B cell (primary cell): ENCODE data around the gene GPR152. TPM values are rescaled to one million over a fixed set of nuclear protein-coding genes. Genes with fewer than 3 reads are reported as not detected.
A peak's percentile ranks its signal among the peaks of the same experiment; 100 is the strongest.

Experiments used
- ATAC-seq: fragments of 200-7000 bp; cut with Tn5 transposase; one replicate; pipeline ENCODE4 v1.10.0; 2021; ENCODE audit warnings: low read depth, mild to moderate bottlenecking, moderate number of reproducible peaks, moderate library complexity
- CTCF ChIA-PET: fragments of 350-600 bp; sonication (Branson Sonifier 250); formaldehyde crosslinking; loops from one replicate; lab custom pipeline; 2021; ENCODE audit warnings: antibody characterized with exemption, inconsistent platforms; lab: Charles Lee
- POLR2A ChIA-PET: fragments of 350-600 bp; sonication (Branson Sonifier 250); formaldehyde crosslinking; loops from one replicate; lab custom pipeline; 2021; ENCODE audit warnings: antibody characterized with exemption; lab: Charles Lee
- DNase-seq: peaks from one replicate; pipeline ENCODE4 v3.0.0; 2013
- H2AFZ ChIP-seq: 2 replicates; pipeline ENCODE4 v1.6.1; 2012; ENCODE audit warnings: mild to moderate bottlenecking, low read depth, low read length; ENCODE audit not compliant: insufficient read depth, poor library complexity, severe bottlenecking
- H3K27ac ChIP-seq, 2 donors: 1 replicate in 1 of 2; 2 replicates in 1 of 2; pipeline ENCODE4 v1.5.1; 2012 to 2013; ENCODE audit warnings: low read length in 2 of 2, mild to moderate bottlenecking in 2 of 2, moderate library complexity in 1 of 2
- H3K27me3 ChIP-seq, 4 experiments: fragments of 200-600 bp in 1 of 4; sonication (generic) in 1 of 4; replicated peaks in 1 of 4; 1 replicate in 2 of 4; 2 replicates in 2 of 4; pipeline versions ENCODE4 v1.6.1 to v1.7.0; 2013 to 2016; ENCODE audit warnings: low read length in 3 of 4, mild to moderate bottlenecking in 2 of 4, mixed read lengths in 1 of 4, moderate library complexity in 1 of 4; ENCODE audit not compliant: insufficient read depth in 4 of 4, control insufficient read depth in 3 of 4; ENCODE audit errors: control extremely low read depth in 1 of 4
- H3K36me3 ChIP-seq, 2 experiments: replicated peaks in 1 of 2; 1 replicate in 1 of 2; 2 replicates in 1 of 2; pipeline versions ENCODE4 v1.6.1 to v1.7.1; 2013; ENCODE audit warnings: low read length in 1 of 2; ENCODE audit not compliant: insufficient read depth in 2 of 2, control insufficient read depth in 1 of 2; ENCODE audit errors: control extremely low read depth in 1 of 2, extremely low read depth in 1 of 2
- H3K4me1 ChIP-seq, 2 donors: fragments of 200-600 bp in 1 of 2; sonication (generic) in 1 of 2; 1 replicate in 1 of 2; 2 replicates in 1 of 2; pipeline versions ENCODE4 v1.5.1 to v1.6.1; 2013 to 2017; ENCODE audit warnings: low read length in 2 of 2; ENCODE audit not compliant: control insufficient read depth in 2 of 2, insufficient read depth in 2 of 2
- H3K4me2 ChIP-seq: replicated peaks from 2 replicates; pipeline ENCODE3; 2012; ENCODE audit warnings: mild to moderate bottlenecking, low read depth, low read length; ENCODE audit not compliant: poor library complexity, severe bottlenecking
- H3K4me3 ChIP-seq, 5 experiments: fragments of 200-600 bp in 1 of 5; sonication (generic) in 1 of 5; 1 replicate in 3 of 5; 2 replicates in 2 of 5; pipeline versions ENCODE4 v1.5.1 to v1.7.0; 2011 to 2016; ENCODE audit warnings: low read length in 4 of 5, mild to moderate bottlenecking in 4 of 5, low read depth in 2 of 5, control low read depth in 1 of 5, moderate library complexity in 1 of 5; ENCODE audit not compliant: insufficient read depth in 1 of 5; ENCODE audit errors: control extremely low read depth in 1 of 5, extremely low read depth in 1 of 5
- H3K79me2 ChIP-seq: fragments of 200-600 bp; sonication (generic); one replicate; pipeline ENCODE4 v1.6.0; 2016; ENCODE audit warnings: low read length; ENCODE audit not compliant: control insufficient read depth, insufficient read depth
- H3K9ac ChIP-seq: fragments of 200-600 bp; sonication (generic); 2 replicates; pipeline ENCODE4 v1.6.1; 2017; ENCODE audit warnings: mild to moderate bottlenecking, low read length, moderate library complexity
- H3K9me3 ChIP-seq, 3 donors: one replicate each; pipeline versions ENCODE4 v1.6.1 to v1.7.1; 2013; ENCODE audit warnings: low read length in 2 of 3; ENCODE audit not compliant: control insufficient read depth in 2 of 3, insufficient read depth in 1 of 3; ENCODE audit errors: control extremely low read depth in 1 of 3
- H4K20me1 ChIP-seq: 2 replicates; pipeline ENCODE4 v1.6.0; 2012; ENCODE audit warnings: mild to moderate bottlenecking, low read length; ENCODE audit not compliant: insufficient read depth, control insufficient read depth, poor library complexity, severe bottlenecking
- H3K27ac Mint-ChIP-seq: one replicate; pipeline ENCODE4 v1.8.0; 2021; ENCODE audit warnings: mixed read lengths
- H3K27me3 Mint-ChIP-seq: one replicate; pipeline ENCODE4 v1.8.0; 2021; ENCODE audit warnings: mixed read lengths
- H3K4me1 Mint-ChIP-seq: one replicate; pipeline ENCODE4 v1.8.0; 2021; ENCODE audit warnings: mixed read lengths
- H3K4me3 Mint-ChIP-seq: one replicate; pipeline ENCODE4 v1.8.0; 2021; ENCODE audit warnings: mixed read lengths
- H3K9me3 Mint-ChIP-seq: one replicate; pipeline ENCODE4 v1.8.0; 2022; ENCODE audit warnings: mixed read lengths; ENCODE audit not compliant: insufficient read depth
- CTCF ChIP-seq: fragments of 200-600 bp; IDR thresholded peaks from one replicate; pipeline ENCODE4 v1.8.0; 2022; ENCODE audit warnings: antibody characterized with exemption, mild to moderate bottlenecking
- EZH2 ChIP-seq: IDR thresholded peaks from 2 replicates; pipeline ENCODE4 v1.6.1; 2012; ENCODE audit warnings: borderline replicate concordance, low read depth, mild to moderate bottlenecking, moderate library complexity, low read length; ENCODE audit not compliant: insufficient read depth, poor library complexity, severe bottlenecking
- WGBS: methylation state at CpG from one replicate; pipeline ENCODE4 v1.1.5; 2013; ENCODE audit warnings: missing lambda C conversion rate; ENCODE audit not compliant: insufficient coverage; 5-methylcytosine and 5-hydroxymethylcytosine counted together
- intact Hi-C: fragments of 100-400 bp; cut with micrococcal nuclease; formaldehyde crosslinking; loops from one replicate; pipeline ENCODE4 v1.10.0; 2022
- polyA plus RNA-seq: library from polyadenylated mRNA; depleted of rRNA; stranded (reverse); fragments of >200 nt; gene quantifications from 2 replicates; pipeline ENCODE4 v1.2.3, GENCODE V29; 2012
- total RNA-seq, 2 donors: library from RNA; stranded (reverse); fragments of 120-200 nt in 1 of 2; gene quantifications; 1 replicate in 1 of 2; 2 replicates in 1 of 2; pipeline versions ENCODE4 v1.2.3 to v1.2.4, GENCODE V29; 2013 to 2022

GPR152 gene
- total and polyA plus RNA-seq, 2 donors (not counting 1 experiment from before 2014, with no cell fraction given), result 0.24 TPM; not detected in 1

GRCh38 chr11:67442504-67443404 is 9.8 kb downstream of the GPR152 start:
- H3K9ac ChIP-seq, result no peak overlapping the region
- H3K9me3 Mint-ChIP-seq, result no peaks in the 10 kb centered on the region
- H3K4me3 ChIP-seq, result peak overlapping the region in 1 of 5 experiments; percentile 69
- H3K27me3 Mint-ChIP-seq, result no peaks in the 10 kb centered on the region
- 64% methylated on average over 38 of the region's 45 CpGs for WGBS
- TF ChIP-seq CTCF (no peak), EZH2 (no peak)
- ChIA-PET POLR2A (interaction anchor here (0.7 to 9.6 kb wide), 9 partner anchors 12 to 91 kb away, joined by 4 to 110 read pairs (median 21); partner anchors contain the start of genes PPP1CA, RAD9A, TBC1D10C and TMEM134), CTCF (interaction anchor here (0.9 kb wide), 1 partner anchor 27 kb away, joined by 3 read pairs; the partner anchor contains the start of gene TMEM134)
- peaks cover 17% of the 10 kb centered on the region for H4K20me1 ChIP-seq
- H3K36me3 ChIP-seq, result no peaks in the 10 kb centered on the region
- no peaks in the 10 kb centered on the region for H3K9me3 ChIP-seq
- ATAC-seq, result no peak
- peak overlapping the region; percentile 77 for H3K4me3 Mint-ChIP-seq
- no peak overlapping the region for H2AFZ ChIP-seq
- peak overlapping the region; percentile 92 for H3K27ac Mint-ChIP-seq
- H3K79me2 ChIP-seq, result peaks cover 32% of the 10 kb centered on the region
- peak overlapping the region; percentile 75 to 88 for H3K27ac ChIP-seq
- no peaks in the 10 kb centered on the region for H3K27me3 ChIP-seq
- peaks cover 83 to 96% of the 10 kb centered on the region in 2 donors for H3K4me1 ChIP-seq
- intact Hi-C loops, result no loop called here
- peak overlapping the region; percentile 99 for H3K4me2 ChIP-seq
- peak; percentile 46 for DNase-seq
- peaks cover 88% of the 10 kb centered on the region for H3K4me1 Mint-ChIP-seq
